GM23248 (cell line): Measurements from ENCODE around the gene RXRA. TPM values are rescaled to one million over a fixed set of nuclear protein-coding genes. Genes with fewer than 3 reads are reported as not detected.

ENCODE experiments used
- DNase-seq: peaks from one replicate; pipeline ENCODE4 v3.0.0-alpha.2; 2015
- H2AFZ ChIP-seq: fragments of 200-600 bp; sonication (generic); 2 replicates; pipeline ENCODE4 v1.6.1; 2016; ENCODE audit warnings: antibody characterized with exemption
- H3F3A ChIP-seq: fragments of 200-600 bp; sonication (generic); 2 replicates; pipeline ENCODE4 v1.6.1; 2016; ENCODE audit warnings: mild to moderate bottlenecking, antibody characterized with exemption, mixed run types; ENCODE audit not compliant: insufficient read depth
- H3K27ac ChIP-seq: fragments of 200-600 bp; sonication (generic); 2 replicates; pipeline ENCODE4 v1.5.1; 2016; ENCODE audit warnings: mild to moderate bottlenecking
- H3K27me3 ChIP-seq: fragments of 200-600 bp; sonication (generic); replicated peaks from 2 replicates; pipeline ENCODE4 v1.6.1; 2016; ENCODE audit warnings: mild to moderate bottlenecking; ENCODE audit not compliant: insufficient read depth
- H3K36me3 ChIP-seq: fragments of 200-600 bp; sonication (generic); 2 replicates; pipeline ENCODE4 v1.6.1; 2016; ENCODE audit warnings: low read depth, mild to moderate bottlenecking
- H3K4me1 ChIP-seq: fragments of 200-600 bp; sonication (generic); 2 replicates; pipeline ENCODE4 v1.6.1; 2016; ENCODE audit warnings: mild to moderate bottlenecking; ENCODE audit not compliant: insufficient read depth
- H3K4me2 ChIP-seq: fragments of 200-600 bp; sonication (generic); one replicate; pipeline ENCODE4 v1.6.1; 2016; ENCODE audit warnings: mild to moderate bottlenecking; ENCODE audit not compliant: unreplicated experiment
- H3K4me3 ChIP-seq: fragments of 200-600 bp; sonication (generic); 2 replicates; pipeline ENCODE4 v1.5.1; 2016; ENCODE audit warnings: mild to moderate bottlenecking
- H3K79me2 ChIP-seq: fragments of 200-600 bp; sonication (generic); 2 replicates; pipeline ENCODE4 v1.6.1; 2016; ENCODE audit warnings: mild to moderate bottlenecking; ENCODE audit not compliant: insufficient read depth
- H3K9ac ChIP-seq: fragments of 200-600 bp; sonication (generic); 2 replicates; pipeline ENCODE4 v1.6.1; 2016; ENCODE audit warnings: mild to moderate bottlenecking
- H3K9me2 ChIP-seq: fragments of 200-600 bp; sonication (generic); 2 replicates; pipeline ENCODE4 v1.6.1; 2016; ENCODE audit warnings: mixed run types, mild to moderate bottlenecking, moderate library complexity; ENCODE audit not compliant: insufficient read depth
- H3K9me3 ChIP-seq: fragments of 200-600 bp; sonication (generic); one replicate; pipeline ENCODE4 v1.6.1; 2017; ENCODE audit warnings: low read depth
- H4K20me1 ChIP-seq: fragments of 200-600 bp; sonication (generic); 2 replicates; pipeline ENCODE4 v1.6.0; 2016; ENCODE audit not compliant: insufficient read depth
- EZH2 ChIP-seq: fragments of 200-600 bp; sonication (generic); IDR thresholded peaks from 2 replicates; pipeline ENCODE4 v1.6.1; 2018; ENCODE audit warnings: antibody characterized with exemption, mild to moderate bottlenecking; ENCODE audit not compliant: insufficient read depth, poor library complexity, severe bottlenecking
- EZH2phosphoT487 ChIP-seq: fragments of 200-600 bp; sonication (generic); IDR thresholded peaks from 2 replicates; pipeline ENCODE4 v1.6.1; 2018; ENCODE audit warnings: antibody characterized with exemption, moderate library complexity, mild to moderate bottlenecking, low read depth; ENCODE audit not compliant: insufficient read depth
- WGBS, 2 experiments: methylation state at CpG; one replicate each; pipeline ENCODE4 v1.1.6; 2015 to 2017; ENCODE audit warnings: low lambda C conversion rate in 2 of 2, low coverage in 1 of 2; ENCODE audit errors: missing lambda C conversion rate in 2 of 2; 5-methylcytosine and 5-hydroxymethylcytosine counted together
- in situ Hi-C: fragments of 300-500 bp; cut with MboI; formaldehyde crosslinking; loops from 2 replicates; pipeline ENCODE4 v1.15.0; 2020
- polyA plus RNA-seq: library from polyadenylated mRNA; unstranded; fragments of >200 nt; fragmentation: Nextera tagmentation; extraction: Ambion mirVana; gene quantifications from 2 replicates; pipeline ENCODE4 v1.2.1, GENCODE V29; 2016
- total RNA-seq: library from RNA; depleted of rRNA; stranded (reverse); fragments of >200 nt; shearing (Covaris generic); gene quantifications from 2 replicates; pipeline ENCODE4 v1.2.3, GENCODE V29; 2014

The RXRA gene
- total and polyA plus RNA-seq, 2 experiments from 2014 or later, result 3.9 to 34.8 TPM

- Histone ChIP-seq H3K9me2 (no peaks in the 10 kb centered on the region), H2AFZ (no peak overlapping the region), H3F3A (0 out of 2 replicates have a peak, but pooled peaks cover under 1% of the 10 kb centered on the region), H3K36me3 (no peaks in the 10 kb centered on the region), H3K4me3 (no peak overlapping the region), H4K20me1 (no peaks in the 10 kb centered on the region), H3K79me2 (peaks cover 93% of the 10 kb centered on the region), H3K9me3 (no peaks in the 10 kb centered on the region), H3K9ac (no peak overlapping the region), H3K4me2 (no peak overlapping the region), H3K27me3 (no peaks in the 10 kb centered on the region), H3K27ac (no peak overlapping the region), H3K4me1 (peaks cover 25% of the 10 kb centered on the region)
- no peak for DNase-seq
- in situ Hi-C loops, result no loop called here
- TF ChIP-seq EZH2, result no peak
- TF ChIP-seq EZH2phosphoT487, result no peak
- WGBS, 2 experiments, result 90 to 93% methylated on average over 15 of the region's 15 CpGs
Measured at GRCh38 chr9:134361843-134362414, 35.7 kb downstream of the RXRA start.

- Histone ChIP-seq H3K79me2 (peaks cover 93% of the 10 kb centered on the region), H3K9me3 (no peaks in the 10 kb centered on the region), H4K20me1 (no peaks in the 10 kb centered on the region; the same call in 1 of the 2 replicates), H3K9ac (no peak overlapping the region), H3K4me2 (no peak overlapping the region), H3K27me3 (no peaks in the 10 kb centered on the region), H2AFZ (no peak overlapping the region), H3K27ac (no peak overlapping the region), H3K4me3 (no peak overlapping the region), H3K9me2 (no peaks in the 10 kb centered on the region), H3K4me1 (peaks cover 31% of the 10 kb centered on the region), H3K36me3 (no peaks in the 10 kb centered on the region), H3F3A (peaks cover 5% of the 10 kb centered on the region; the same call in 1 of the 2 replicates)
- no peak for DNase-seq
- WGBS, 2 experiments, result 96 to 97% methylated on average over 13 of the region's 16 CpGs
- in situ Hi-C loops, result no loop called here
- TF ChIP-seq EZH2phosphoT487 (no peak), EZH2 (no peak)
Measured at GRCh38 chr9:134363450-134363849, 37.2 kb downstream of the RXRA start.

- Histone ChIP-seq H3K4me1 (peaks cover 31% of the 10 kb centered on the region), H3K79me2 (peaks cover 90% of the 10 kb centered on the region)
Measured at GRCh38 chr9:134364391-134365114, 38.3 kb downstream of the RXRA start.

GRCh38 chr9:134365115-134365596, 38.9 kb downstream of the RXRA start:
- Histone ChIP-seq H4K20me1 (no peaks in the 10 kb centered on the region; the same call in 1 of the 2 replicates), H3K4me1 (peaks cover 31% of the 10 kb centered on the region), H3K4me3 (no peak overlapping the region), H3F3A (peaks cover 5% of the 10 kb centered on the region; the same call in 1 of the 2 replicates), H2AFZ (no peak overlapping the region), H3K79me2 (peaks cover 90% of the 10 kb centered on the region), H3K9me2 (no peaks in the 10 kb centered on the region), H3K27ac (peak overlapping the region; percentile 94; the same call in 1 of the 2 replicates), H3K36me3 (no peaks in the 10 kb centered on the region), H3K27me3 (no peaks in the 10 kb centered on the region), H3K4me2 (no peak overlapping the region), H3K9me3 (no peaks in the 10 kb centered on the region), H3K9ac (peak overlapping the region; percentile 82; the same call in 1 of the 2 replicates)
- no peak for TF ChIP-seq EZH2phosphoT487
- TF ChIP-seq EZH2, result no peak
- 84 to 89% methylated on average over 19 to 20 of the region's 21 CpGs for WGBS, 2 experiments
- no peak for DNase-seq
- in situ Hi-C loops, result no loop called here

More at GRCh38 chr9:134364391-134365114, 38.3 kb downstream of the RXRA start:
- H4K20me1 ChIP-seq, result no peaks in the 10 kb centered on the region; the same call in 1 of the 2 replicates
- in situ Hi-C loops, result no loop called here
- H3K4me2 ChIP-seq, result no peak overlapping the region
- H3K9me2 ChIP-seq, result no peaks in the 10 kb centered on the region
- no peaks in the 10 kb centered on the region for H3K9me3 ChIP-seq
- WGBS, 2 experiments, result 83 to 86% methylated on average over 11 to 13 of the region's 13 CpGs
- no peak overlapping the region for H3K9ac ChIP-seq
- no peaks in the 10 kb centered on the region for H3K27me3 ChIP-seq
- DNase-seq, result no peak
- peaks cover 5% of the 10 kb centered on the region; the same call in 1 of the 2 replicates for H3F3A ChIP-seq
- no peak for TF ChIP-seq EZH2
- no peak for TF ChIP-seq EZH2phosphoT487
- no peak overlapping the region for H3K4me3 ChIP-seq
- no peak overlapping the region for H3K27ac ChIP-seq
- H3K36me3 ChIP-seq, result no peaks in the 10 kb centered on the region
- H2AFZ ChIP-seq, result no peak overlapping the region
